Naive thymus-derived CD8-positive, alpha-beta T cell (primary cell): ENCODE data around the gene CCDC180. TPM values are rescaled to one million over a fixed set of nuclear protein-coding genes. Genes with fewer than 3 reads are reported as not detected.
"Not testable (repeated sequence)": the region's sequence is repeated elsewhere in the genome, so short reads cannot be mapped to it uniquely, and the experiment has no call there.

Source experiments
- ATAC-seq, 2 donors: fragments of 150-1000 bp; cut with Tn5 transposase in 1 of 2; sonication (Bioruptor Pico), chemical (Tn5 transposase) in 1 of 2; 1 replicate in 1 of 2; 2 replicates in 1 of 2; pipeline ENCODE4 v1.10.0; 2021; ENCODE audit warnings: mild to moderate bottlenecking in 2 of 2, moderate library complexity in 2 of 2
- POLR2A ChIA-PET: fragments of 350-600 bp; sonication (Branson Sonifier 250); formaldehyde crosslinking; loops from one replicate; lab custom pipeline; 2021; ENCODE audit warnings: antibody characterized with exemption; lab: Charles Lee
- DNase-seq, 10 donors: peaks; one replicate each; pipeline versions ENCODE4 v3.0.0 to v3.0.0-alpha.2; 2020 to 2022
- H3K27ac Mint-ChIP-seq, 10 donors: one replicate each; pipeline ENCODE4 v1.8.0; 2020 to 2022; ENCODE audit warnings: mild to moderate bottlenecking in 10 of 10, mixed read lengths in 10 of 10, moderate library complexity in 4 of 10, inconsistent platforms in 1 of 10
- H3K27me3 Mint-ChIP-seq, 5 donors: one replicate each; pipeline ENCODE4 v1.8.0; 2021 to 2022; ENCODE audit warnings: mixed read lengths in 5 of 5
- H3K36me3 Mint-ChIP-seq, 3 donors: one replicate each; pipeline ENCODE4 v1.8.0; 2020 to 2022; ENCODE audit warnings: mixed read lengths in 3 of 3, mild to moderate bottlenecking in 2 of 3, inconsistent platforms in 1 of 3
- H3K4me1 Mint-ChIP-seq, 4 donors: one replicate each; pipeline ENCODE4 v1.8.0; 2021 to 2022; ENCODE audit warnings: mixed read lengths in 4 of 4
- H3K4me3 Mint-ChIP-seq, 10 donors: one replicate each; pipeline ENCODE4 v1.8.0; 2020 to 2022; ENCODE audit warnings: mild to moderate bottlenecking in 10 of 10, mixed read lengths in 10 of 10, moderate library complexity in 6 of 10, inconsistent platforms in 1 of 10
- H3K9me3 Mint-ChIP-seq, 9 donors: one replicate each; pipeline ENCODE4 v1.8.0; 2020 to 2022; ENCODE audit warnings: mixed read lengths in 9 of 9, mild to moderate bottlenecking in 3 of 9, inconsistent platforms in 1 of 9, moderate library complexity in 1 of 9
- polyA plus RNA-seq, 3 donors: library from polyadenylated mRNA; unstranded; fragments of 300-500 nt; fragmentation: Illumina TruSeq; gene quantifications; one replicate each; pipeline ENCODE4 v1.2.3, GENCODE V29; 2021
- total RNA-seq, 8 experiments: library from RNA in 2 of 8; stranded (reverse) in 2 of 8; gene quantifications; one replicate each; pipeline ENCODE4 v1.2.3 and lab custom pipeline; 2021 to 2026

CCDC180 gene
- total RNA-seq (10 to 100 TPM; 12.5 to 17.8 TPM), polyA plus RNA-seq (under 1 TPM in 2 of 3 donors, not detected in 1; 0.10 to 0.36 TPM), total RNA-seq (lab: John Stamatoyannopoulos, UW) (0.64 to 6.1 (median 2.3) reads per million in 6 experiments)

DNA sequence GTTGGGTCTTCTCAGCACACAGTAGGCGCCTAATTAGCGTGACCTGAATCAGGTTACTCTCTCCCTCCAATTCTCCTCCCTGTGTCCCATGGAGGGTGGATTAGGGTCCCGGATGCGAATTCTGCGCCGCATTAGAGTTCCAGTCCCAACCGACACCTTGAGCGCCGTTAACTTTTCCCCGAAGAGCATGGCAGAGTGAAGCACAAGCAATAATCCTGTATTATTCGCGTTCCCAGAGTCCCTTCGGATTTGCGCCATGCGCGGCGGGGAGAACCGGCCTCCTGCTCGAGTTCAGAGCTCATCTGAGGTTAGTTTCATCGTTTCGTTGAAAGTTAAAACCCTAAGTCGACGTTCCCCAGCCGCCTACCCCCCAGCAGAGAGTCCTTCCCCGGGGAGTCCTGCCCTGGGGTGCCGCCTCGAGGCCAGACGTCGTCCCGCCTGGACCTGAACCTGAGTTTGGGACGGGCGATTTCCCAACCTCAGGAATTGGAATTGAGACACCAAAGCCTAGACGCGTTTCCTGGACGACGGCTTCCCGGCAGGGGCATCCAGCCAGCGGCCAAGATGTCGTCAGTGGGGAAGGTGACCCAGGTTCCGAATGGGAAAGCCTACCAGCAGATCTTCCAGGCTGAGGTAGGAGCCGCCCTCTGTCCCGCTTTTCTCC, at the start of gene CCDC180:
TSS of gene CCDC180 (plus strand) at position 160 of the 664 bp plus-strand sequence. CDS start at position 565, 405 bp downstream.
- Mint-ChIP-seq H3K27ac (no peak within 1 kb of the TSS), H3K36me3 (peaks cover 15 to 16% (median 15%) of the 10 kb centered on the region in 3 donors), H3K4me1 (no peaks in the 10 kb centered on the region), H3K9me3 (peaks cover 0 to 29% (median 8%) of the 10 kb centered on the region in 9 donors), H3K4me3 (no peak within 1 kb of the TSS), H3K27me3 (peaks cover 0 to 11% (median 7%) of the 10 kb centered on the region in 5 donors)
- ATAC-seq = no peak
- POLR2A ChIA-PET = no interaction called here
- no peak for DNase-seq

DNA sequence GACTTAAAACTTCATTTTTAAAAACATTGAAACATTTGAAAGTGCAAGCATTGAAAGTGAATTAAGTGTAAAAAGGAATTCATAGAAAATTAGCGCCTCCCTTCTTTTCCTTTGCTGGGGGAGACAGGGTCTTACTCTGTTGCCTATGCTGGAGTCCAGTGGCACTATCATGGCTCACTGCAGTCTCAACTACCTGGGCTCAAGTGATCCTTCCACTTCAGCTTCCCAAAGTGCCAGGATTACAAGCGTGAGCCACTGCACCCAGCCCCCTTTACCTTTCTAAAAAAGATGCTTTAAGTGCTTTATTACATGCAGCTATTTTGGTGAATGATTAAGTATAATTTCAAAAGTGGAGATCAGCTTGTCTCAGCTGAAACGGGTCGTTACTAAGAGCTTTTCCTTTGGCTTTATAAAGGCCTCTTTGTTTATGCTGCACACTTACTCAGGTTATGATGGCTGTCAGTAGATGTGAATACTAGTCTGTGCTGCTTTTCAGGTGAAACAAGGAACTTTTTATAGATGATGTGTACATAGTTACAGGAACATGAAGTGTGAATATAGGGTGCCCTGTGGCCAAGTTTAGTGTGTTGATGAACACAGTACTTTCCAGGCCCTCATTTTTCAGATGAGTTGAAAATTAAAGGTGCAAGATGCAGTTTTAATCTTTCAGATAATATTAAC, 47.5 kb upstream of the CCDC180 start:
- H3K9me3 Mint-ChIP-seq, H3K4me3 Mint-ChIP-seq, H3K27ac Mint-ChIP-seq, H3K27me3 Mint-ChIP-seq, POLR2A ChIA-PET, H3K4me1 Mint-ChIP-seq, DNase-seq, ATAC-seq: not testable (repeated sequence)
- H3K36me3 Mint-ChIP-seq = peaks cover 2 to 13% (median 6%) of the 10 kb centered on the region in 3 donors

DNA sequence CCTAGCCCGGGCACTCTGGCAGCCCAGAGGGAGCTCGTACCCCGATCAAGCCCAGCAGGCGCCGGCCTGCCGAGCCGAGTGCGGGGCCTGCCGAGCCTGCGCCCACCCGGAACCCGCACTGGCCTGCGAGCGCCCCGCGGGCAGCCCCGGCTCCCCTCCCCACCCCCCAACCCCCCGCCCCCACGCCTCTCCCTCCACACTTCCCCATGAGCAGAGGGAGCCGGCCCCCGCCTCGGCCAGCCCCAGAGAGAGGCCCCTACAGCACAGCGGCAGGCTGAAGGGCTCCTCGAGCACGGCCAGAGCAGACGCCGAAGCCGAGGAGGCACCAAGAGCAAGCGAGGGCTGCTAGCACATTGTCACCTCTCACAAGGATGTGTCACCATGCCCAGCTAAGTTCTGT, 36.2 kb upstream of the CCDC180 start:
- Mint-ChIP-seq H3K9me3 (peaks cover 0 to 2% (median 0%) of the 10 kb centered on the region in 9 donors), H3K4me3 (no peak overlapping the region), H3K27ac (no peak overlapping the region), H3K36me3 (peaks cover 0 to 10% (median 4%) of the 10 kb centered on the region in 3 donors), H3K4me1 (peaks cover 0 to 7% (median 0%) of the 10 kb centered on the region in 4 donors), H3K27me3 (no peaks in the 10 kb centered on the region)
- DNase-seq (no peak), ATAC-seq (no peak)
- POLR2A ChIA-PET = no interaction called here

DNA sequence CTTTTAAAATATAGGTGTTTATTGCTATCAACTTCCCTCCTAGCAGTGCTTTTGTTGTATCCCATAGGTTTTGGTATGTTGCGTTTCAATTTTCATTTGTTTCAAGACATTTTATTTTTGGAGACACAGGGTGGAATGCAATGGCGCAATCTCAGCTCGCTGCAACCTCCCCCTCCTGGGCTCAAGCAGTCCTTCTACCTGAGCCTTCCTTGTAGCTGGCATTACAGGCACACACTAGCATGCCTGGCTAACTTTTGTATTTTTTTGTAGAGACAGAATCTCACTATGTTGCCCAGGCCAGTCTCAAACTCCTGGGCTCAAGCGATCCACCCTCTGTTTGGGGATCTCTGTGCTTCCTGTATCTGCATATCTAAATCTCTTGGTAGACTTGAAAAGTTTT, 35.4 kb upstream of the CCDC180 start:
- POLR2A ChIA-PET = no interaction called here
- no peak overlapping the region for H3K4me3 Mint-ChIP-seq
- peaks cover 0 to 17% (median 11%) of the 10 kb centered on the region in 3 donors for H3K36me3 Mint-ChIP-seq
- H3K9me3 Mint-ChIP-seq = peaks cover 0 to 2% (median 0%) of the 10 kb centered on the region in 9 donors
- ATAC-seq (no peak), DNase-seq (no peak)
- no peaks in the 10 kb centered on the region for H3K27me3 Mint-ChIP-seq
- H3K27ac Mint-ChIP-seq = peak overlapping the region in 1 of 10 donors; percentile 0
- H3K4me1 Mint-ChIP-seq = peaks cover 0 to 7% (median 0%) of the 10 kb centered on the region in 4 donors

DNA sequence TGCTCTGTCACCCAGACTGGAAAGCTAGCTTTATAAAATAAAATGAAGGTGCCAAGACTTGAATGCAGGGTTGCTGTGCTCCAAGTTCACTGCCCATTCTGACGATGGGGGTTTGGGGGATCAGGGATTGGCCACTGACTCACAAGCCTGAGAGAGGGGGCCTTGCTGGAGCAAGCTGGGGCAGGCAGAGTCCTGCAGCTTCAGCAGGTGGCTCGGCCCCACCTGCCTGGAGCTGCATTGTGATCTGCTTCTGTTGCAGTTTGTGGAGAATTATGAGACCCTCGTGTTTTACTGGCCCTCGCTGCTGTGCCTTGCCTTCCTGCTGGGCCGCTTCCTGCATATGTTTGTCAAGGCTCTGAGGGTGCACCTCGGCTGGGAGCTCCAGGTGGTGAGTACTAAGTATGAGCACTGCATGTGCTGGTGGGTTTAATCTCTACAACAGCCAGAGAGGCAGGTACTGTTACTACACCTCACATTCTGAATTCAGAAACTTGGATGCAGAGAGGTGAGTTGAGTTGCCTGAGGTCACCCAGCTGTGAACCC, 31.1 kb upstream of the CCDC180 start:
- Mint-ChIP-seq H3K4me1 (peaks cover 0 to 2% (median 0%) of the 10 kb centered on the region in 4 donors), H3K4me3 (no peak overlapping the region), H3K36me3 (peaks cover 12 to 53% (median 48%) of the 10 kb centered on the region in 3 donors)

DNA sequence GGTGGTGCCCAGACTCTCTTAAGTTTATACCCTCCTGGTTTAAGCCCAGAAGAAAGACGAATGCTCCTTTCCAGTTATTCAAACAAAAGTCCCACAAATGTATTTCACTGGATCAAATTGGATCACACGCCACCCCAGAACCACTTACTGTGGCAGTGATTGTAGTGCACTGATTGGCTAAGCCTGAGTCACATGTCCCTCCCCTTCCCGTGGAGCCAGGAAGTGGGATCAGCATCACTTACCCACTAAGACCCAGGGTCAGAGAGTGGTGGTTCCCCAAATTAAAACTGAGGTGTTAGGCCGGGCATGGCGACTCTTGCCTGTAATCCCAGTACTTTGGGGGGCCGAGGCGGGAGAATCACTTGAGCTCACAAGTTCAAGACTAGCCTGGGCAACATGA, 29.5 kb upstream of the CCDC180 start:
- ATAC-seq (no peak), DNase-seq (no peak)
- POLR2A ChIA-PET = no interaction called here
- H3K4me1 Mint-ChIP-seq = peaks cover 0 to 2% (median 0%) of the 10 kb centered on the region in 4 donors
- H3K4me3 Mint-ChIP-seq = no peak overlapping the region
- H3K9me3 Mint-ChIP-seq = peaks cover 0 to 2% (median 0%) of the 10 kb centered on the region in 9 donors
- no peaks in the 10 kb centered on the region for H3K27me3 Mint-ChIP-seq
- H3K27ac Mint-ChIP-seq = no peak overlapping the region
- peaks cover 16 to 69% (median 64%) of the 10 kb centered on the region in 3 donors for H3K36me3 Mint-ChIP-seq

More for the DNA sequence above, 31.1 kb upstream of the CCDC180 start:
- peaks cover 0 to 2% (median 0%) of the 10 kb centered on the region in 9 donors for H3K9me3 Mint-ChIP-seq
- H3K27me3 Mint-ChIP-seq = no peaks in the 10 kb centered on the region
- ATAC-seq = no peak
- no peak overlapping the region for H3K27ac Mint-ChIP-seq
- POLR2A ChIA-PET = no interaction called here
- no peak for DNase-seq

DNA sequence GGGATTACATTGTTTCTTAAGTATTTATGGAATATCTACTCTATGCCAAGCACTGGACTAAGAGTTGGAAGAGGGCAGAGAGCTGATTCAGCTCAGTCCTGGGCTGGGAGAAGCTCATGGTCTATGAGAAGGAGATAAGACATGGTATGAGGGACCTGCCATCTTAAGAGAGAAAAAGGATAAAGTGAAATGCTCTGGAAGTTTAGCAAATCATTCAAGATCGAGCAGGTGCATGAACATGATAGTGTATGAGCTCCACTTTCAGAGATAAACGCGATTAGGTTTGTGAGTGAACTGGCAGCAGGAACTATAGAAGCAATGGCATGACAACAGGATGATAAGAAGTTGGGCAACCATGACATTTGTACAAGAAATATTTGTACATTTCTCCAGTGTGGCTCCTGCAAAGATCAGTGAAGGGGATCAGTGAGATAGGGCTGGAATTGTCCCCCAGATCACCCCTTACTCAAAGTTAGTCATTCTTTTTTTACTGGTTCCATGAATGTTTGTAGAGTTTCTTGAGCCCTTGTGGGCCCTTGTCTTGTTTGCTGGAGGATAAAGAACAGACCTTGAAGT, 26.6 kb upstream of the CCDC180 start:
- no peak overlapping the region for H3K4me3 Mint-ChIP-seq
- no peak for ATAC-seq
- no peak overlapping the region for H3K27ac Mint-ChIP-seq
- H3K9me3 Mint-ChIP-seq = peaks cover 0 to 9% (median 0%) of the 10 kb centered on the region in 9 donors
- no peak for DNase-seq
- H3K27me3 Mint-ChIP-seq = no peaks in the 10 kb centered on the region
- POLR2A ChIA-PET = no interaction called here
- H3K36me3 Mint-ChIP-seq = peaks cover 36 to 87% (median 83%) of the 10 kb centered on the region in 3 donors
- no peaks in the 10 kb centered on the region for H3K4me1 Mint-ChIP-seq

DNA sequence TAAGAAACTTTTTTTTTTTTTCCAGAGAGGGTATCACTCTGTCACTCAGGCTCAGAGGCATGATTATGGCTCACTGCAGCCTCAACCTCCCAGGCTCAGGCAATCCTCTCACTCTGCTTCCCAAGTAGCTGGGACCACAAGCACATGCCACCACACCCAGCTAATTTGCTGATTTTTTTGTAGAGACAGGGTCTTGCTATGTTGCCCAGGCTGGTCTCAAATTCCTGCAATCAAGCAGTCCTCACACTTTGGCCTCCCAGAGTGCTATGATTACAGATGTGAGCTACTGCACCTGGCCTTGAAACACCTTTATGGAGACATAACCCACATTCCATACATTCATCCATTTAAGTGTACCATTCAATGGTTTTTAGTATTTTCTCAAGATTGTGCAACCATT, 23.7 kb upstream of the CCDC180 start:
- POLR2A ChIA-PET = no interaction called here
- ATAC-seq = no peak
- DNase-seq = no peak
- no peak overlapping the region for H3K4me3 Mint-ChIP-seq
- H3K36me3 Mint-ChIP-seq = peaks cover 59 to 86% (median 82%) of the 10 kb centered on the region in 3 donors
- H3K9me3 Mint-ChIP-seq = peaks cover 0 to 13% (median 3%) of the 10 kb centered on the region in 9 donors
- no peaks in the 10 kb centered on the region for H3K27me3 Mint-ChIP-seq
- no peaks in the 10 kb centered on the region for H3K4me1 Mint-ChIP-seq
- no peak overlapping the region for H3K27ac Mint-ChIP-seq

DNA sequence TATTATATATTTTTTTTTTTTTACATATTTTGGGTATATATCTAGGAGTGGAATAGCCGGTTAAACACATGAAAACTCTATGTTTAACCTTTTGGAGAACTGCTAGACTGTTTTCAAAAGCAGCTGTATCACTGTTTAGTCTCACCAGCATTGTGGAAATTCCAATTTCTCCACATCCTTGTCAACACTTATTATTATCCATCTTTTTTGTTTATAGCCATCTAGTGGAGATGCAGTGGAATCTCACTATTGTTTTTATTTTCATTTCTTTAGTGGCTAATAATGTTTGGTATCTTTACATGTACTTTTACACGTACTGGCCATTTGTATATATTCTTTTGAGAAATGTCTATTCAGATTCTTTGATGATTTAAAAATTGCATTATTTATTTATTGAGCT, 22.7 kb upstream of the CCDC180 start:
- no peak overlapping the region for H3K4me3 Mint-ChIP-seq
- ATAC-seq = no peak
- peaks cover 62 to 83% (median 80%) of the 10 kb centered on the region in 3 donors for H3K36me3 Mint-ChIP-seq
- no peak overlapping the region for H3K27ac Mint-ChIP-seq
- H3K4me1 Mint-ChIP-seq = no peaks in the 10 kb centered on the region
- H3K9me3 Mint-ChIP-seq = peaks cover 0 to 13% (median 3%) of the 10 kb centered on the region in 9 donors
- no peak for DNase-seq
- POLR2A ChIA-PET = no interaction called here
- H3K27me3 Mint-ChIP-seq = no peaks in the 10 kb centered on the region

DNA sequence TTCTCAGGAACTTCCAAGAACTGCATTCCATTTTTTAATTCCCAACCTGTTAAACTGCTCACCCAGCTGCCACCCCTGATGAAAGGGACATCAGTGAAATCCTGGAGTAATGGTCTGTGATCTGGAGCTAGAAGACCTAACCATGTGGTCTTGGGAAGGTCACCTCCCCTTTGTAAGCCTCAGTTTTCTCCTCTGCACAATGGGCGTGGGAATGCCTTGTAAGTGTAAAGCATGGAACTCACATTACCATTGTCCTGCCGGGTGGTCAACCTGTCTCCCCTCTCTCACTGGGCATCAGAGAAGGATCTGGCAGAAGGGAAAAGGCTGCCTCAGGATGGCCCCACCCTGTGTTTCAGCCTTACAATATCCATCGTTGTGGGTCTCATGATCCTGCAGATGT, 15.3 kb upstream of the CCDC180 start:
- Mint-ChIP-seq H3K27me3 (no peaks in the 10 kb centered on the region), H3K4me3 (no peak overlapping the region), H3K9me3 (peaks cover 0 to 12% (median 3%) of the 10 kb centered on the region in 9 donors), H3K36me3 (peaks cover 44 to 75% (median 68%) of the 10 kb centered on the region in 3 donors), H3K27ac (peak overlapping the region in 1 of 10 donors; percentile 4), H3K4me1 (no peaks in the 10 kb centered on the region)
- POLR2A ChIA-PET = no interaction called here
- ATAC-seq (no peak), DNase-seq (no peak)

DNA sequence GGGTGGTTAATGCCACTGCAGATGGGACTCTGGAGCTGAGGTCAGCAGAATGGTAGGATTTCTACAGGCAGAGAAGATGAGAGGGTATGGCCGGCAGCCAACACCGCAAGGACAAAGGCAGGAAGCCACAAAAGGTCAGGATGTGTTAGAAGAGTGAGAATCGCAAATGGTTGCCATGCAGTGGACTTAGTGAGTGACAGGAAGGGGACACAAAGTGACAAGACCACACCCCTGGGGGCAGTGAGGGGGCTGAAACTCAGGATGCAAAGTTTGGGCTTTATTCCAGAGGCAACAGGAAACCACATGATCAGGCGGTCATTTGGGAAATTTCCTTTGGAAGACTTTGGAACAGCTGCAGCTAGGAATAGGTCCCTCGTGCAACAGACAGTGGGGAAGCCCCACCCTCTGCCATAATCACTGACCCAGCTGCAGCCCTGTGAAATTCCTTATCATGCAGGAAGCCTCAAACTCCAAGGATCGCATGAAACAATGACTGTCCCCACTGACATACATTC, 14.2 kb upstream of the CCDC180 start:
- Mint-ChIP-seq H3K4me3 (no peak overlapping the region), H3K9me3 (peaks cover 2 to 22% (median 13%) of the 10 kb centered on the region in 9 donors), H3K36me3 (peaks cover 42 to 68% (median 68%) of the 10 kb centered on the region in 3 donors), H3K4me1 (no peaks in the 10 kb centered on the region), H3K27ac (no peak overlapping the region), H3K27me3 (no peaks in the 10 kb centered on the region)
- POLR2A ChIA-PET = no interaction called here
- no peak for ATAC-seq
- DNase-seq = no peak

DNA sequence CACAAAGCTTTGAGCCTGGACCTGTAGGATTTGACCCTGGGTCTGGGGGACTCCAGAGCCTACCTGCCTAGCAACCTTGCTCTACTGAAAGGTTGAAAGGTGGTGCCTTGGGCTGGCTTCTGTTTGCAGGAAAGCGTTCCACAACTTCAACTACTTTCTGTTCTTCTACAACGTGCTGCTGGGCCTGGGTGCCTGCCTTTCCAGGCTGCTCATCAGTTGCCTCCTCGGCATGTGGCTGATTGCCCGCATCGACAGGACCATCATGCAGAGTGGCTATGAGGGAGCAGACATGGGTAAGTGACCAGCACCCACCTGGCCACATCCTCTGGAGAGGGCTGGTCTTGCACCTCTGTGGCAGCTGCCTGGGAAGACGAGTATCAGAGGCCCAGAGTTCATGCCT, 13.6 kb upstream of the CCDC180 start:
- Mint-ChIP-seq H3K4me3 (no peak overlapping the region), H3K36me3 (peaks cover 38 to 63% (median 62%) of the 10 kb centered on the region in 3 donors), H3K27ac (no peak overlapping the region), H3K27me3 (no peaks in the 10 kb centered on the region), H3K9me3 (peaks cover 2 to 27% (median 16%) of the 10 kb centered on the region in 9 donors), H3K4me1 (no peaks in the 10 kb centered on the region)
- DNase-seq = no peak
- ATAC-seq = no peak
- POLR2A ChIA-PET = no interaction called here
